Loucy (cell line): ENCODE measurements around the gene GLRA3.

Source experiments
- H2AFZ ChIP-seq: fragments of 200-600 bp; sonication (generic); 2 replicates; pipeline ENCODE4 v1.6.0; 2016; ENCODE audit warnings: antibody characterized with exemption, mild to moderate bottlenecking, low read length, moderate library complexity
- H3F3A ChIP-seq: fragments of 200-600 bp; 2 replicates; pipeline ENCODE4 v1.6.0; 2016; ENCODE audit warnings: antibody characterized with exemption, low read depth, mild to moderate bottlenecking
- H3K27me3 ChIP-seq: fragments of 200-600 bp; sonication (generic); 2 replicates; pipeline ENCODE4 v1.6.1; 2014; ENCODE audit warnings: low read length, mild to moderate bottlenecking; ENCODE audit not compliant: insufficient read depth, poor library complexity, severe bottlenecking
- H3K36me3 ChIP-seq: fragments of 200-600 bp; sonication (generic); 2 replicates; pipeline ENCODE4 v1.6.1; 2016; ENCODE audit warnings: low read length; ENCODE audit not compliant: insufficient read depth
- H3K4me1 ChIP-seq: fragments of 200-600 bp; sonication (generic); 2 replicates; pipeline ENCODE4 v1.5.1; 2014; ENCODE audit warnings: low read length, mild to moderate bottlenecking; ENCODE audit not compliant: insufficient read depth, poor library complexity, severe bottlenecking
- H3K4me2 ChIP-seq: fragments of 200-600 bp; sonication (generic); 2 replicates; pipeline ENCODE4 v1.6.0; 2014; ENCODE audit warnings: antibody characterized with exemption, low read length, low read depth, mild to moderate bottlenecking; ENCODE audit not compliant: poor library complexity, severe bottlenecking
- H3K4me3 ChIP-seq: fragments of 200-600 bp; sonication (generic); 2 replicates; pipeline ENCODE4 v1.5.1; 2014; ENCODE audit warnings: low read length, mild to moderate bottlenecking, mixed read lengths; ENCODE audit not compliant: poor library complexity, severe bottlenecking
- H3K79me2 ChIP-seq: fragments of 200-600 bp; sonication (generic); 2 replicates; pipeline ENCODE4 v1.6.1; 2014; ENCODE audit warnings: low read length; ENCODE audit not compliant: insufficient read depth
- H3K9ac ChIP-seq: fragments of 200-600 bp; sonication (generic); 2 replicates; pipeline ENCODE4 v1.6.0; 2014; ENCODE audit warnings: mild to moderate bottlenecking, low read depth, low read length, moderate library complexity; ENCODE audit not compliant: poor library complexity, severe bottlenecking
- H3K9me2 ChIP-seq: fragments of 200-600 bp; sonication (generic); replicated peaks from 2 replicates; pipeline ENCODE4 v1.6.1; 2016; ENCODE audit warnings: low read depth, low read length, mixed read lengths
- H3K9me3 ChIP-seq: fragments of 200-600 bp; sonication (generic); 2 replicates; pipeline ENCODE4 v1.6.1; 2014; ENCODE audit warnings: mild to moderate bottlenecking, antibody characterized with exemption, low read length, low read depth; ENCODE audit not compliant: insufficient read depth
- H4K20me1 ChIP-seq: fragments of 200-600 bp; sonication (generic); 2 replicates; pipeline ENCODE4 v1.6.0; 2014; ENCODE audit warnings: antibody characterized with exemption, low read length, mild to moderate bottlenecking; ENCODE audit not compliant: insufficient read depth, poor library complexity, severe bottlenecking
- EZH2phosphoT487 ChIP-seq: fragments of 200-600 bp; IDR thresholded peaks from 2 replicates; pipeline ENCODE4 v1.6.1; 2018; ENCODE audit warnings: antibody characterized with exemption, mild to moderate bottlenecking, moderate library complexity, borderline replicate concordance
- TF ChIP-seq, protein P1 (sequence below): fragments of 200-600 bp; sonication (generic); conservative IDR thresholded peaks from 2 replicates; pipeline ENCODE4 v1.5.1; 2014; ENCODE audit warnings: mild to moderate bottlenecking, antibody characterized with exemption, low read length

GLRA3 gene

GRCh38 chr4:174847801-174848427 is 18.9 kb upstream of the GLRA3 start:
- Histone ChIP-seq H3K9ac (no peak overlapping the region), H3K9me2 (no peaks in the 10 kb centered on the region), H2AFZ (no peak overlapping the region), H3K4me2 (no peak overlapping the region), H3K4me1 (no peaks in the 10 kb centered on the region), H3K27me3 (no peaks in the 10 kb centered on the region), H3K4me3 (no peak overlapping the region), H3F3A (no peaks in the 10 kb centered on the region), H3K79me2 (no peaks in the 10 kb centered on the region), H3K36me3 (no peaks in the 10 kb centered on the region), H4K20me1 (no peaks in the 10 kb centered on the region), H3K9me3 (no peaks in the 10 kb centered on the region)
- TF ChIP-seq EZH2phosphoT487, result no peak
- TF ChIP-seq, protein P1, sequence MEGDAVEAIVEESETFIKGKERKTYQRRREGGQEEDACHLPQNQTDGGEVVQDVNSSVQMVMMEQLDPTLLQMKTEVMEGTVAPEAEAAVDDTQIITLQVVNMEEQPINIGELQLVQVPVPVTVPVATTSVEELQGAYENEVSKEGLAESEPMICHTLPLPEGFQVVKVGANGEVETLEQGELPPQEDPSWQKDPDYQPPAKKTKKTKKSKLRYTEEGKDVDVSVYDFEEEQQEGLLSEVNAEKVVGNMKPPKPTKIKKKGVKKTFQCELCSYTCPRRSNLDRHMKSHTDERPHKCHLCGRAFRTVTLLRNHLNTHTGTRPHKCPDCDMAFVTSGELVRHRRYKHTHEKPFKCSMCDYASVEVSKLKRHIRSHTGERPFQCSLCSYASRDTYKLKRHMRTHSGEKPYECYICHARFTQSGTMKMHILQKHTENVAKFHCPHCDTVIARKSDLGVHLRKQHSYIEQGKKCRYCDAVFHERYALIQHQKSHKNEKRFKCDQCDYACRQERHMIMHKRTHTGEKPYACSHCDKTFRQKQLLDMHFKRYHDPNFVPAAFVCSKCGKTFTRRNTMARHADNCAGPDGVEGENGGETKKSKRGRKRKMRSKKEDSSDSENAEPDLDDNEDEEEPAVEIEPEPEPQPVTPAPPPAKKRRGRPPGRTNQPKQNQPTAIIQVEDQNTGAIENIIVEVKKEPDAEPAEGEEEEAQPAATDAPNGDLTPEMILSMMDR, result no peak

GRCh38 chr4:174835536-174835935 is 6.5 kb upstream of the GLRA3 start:
- H3K9ac ChIP-seq, result no peak overlapping the region
- H3K79me2 ChIP-seq, result no peaks in the 10 kb centered on the region
- H4K20me1 ChIP-seq, result no peaks in the 10 kb centered on the region
- TF ChIP-seq EZH2phosphoT487, result no peak
- TF ChIP-seq, protein P1, result no peak
- no peaks in the 10 kb centered on the region for H3K4me1 ChIP-seq
- no peak overlapping the region for H3K4me2 ChIP-seq
- no peaks in the 10 kb centered on the region for H3F3A ChIP-seq
- no peaks in the 10 kb centered on the region for H3K36me3 ChIP-seq
- no peaks in the 10 kb centered on the region for H3K9me2 ChIP-seq
- no peaks in the 10 kb centered on the region for H3K27me3 ChIP-seq
- H2AFZ ChIP-seq, result no peak overlapping the region
- H3K9me3 ChIP-seq, result no peaks in the 10 kb centered on the region
- H3K4me3 ChIP-seq, result no peak overlapping the region

- H3K9ac ChIP-seq, result no peak overlapping the region
- no peaks in the 10 kb centered on the region for H3K9me3 ChIP-seq
- no peak overlapping the region for H2AFZ ChIP-seq
- no peaks in the 10 kb centered on the region for H4K20me1 ChIP-seq
- no peaks in the 10 kb centered on the region for H3K36me3 ChIP-seq
- H3F3A ChIP-seq, result no peaks in the 10 kb centered on the region
- H3K4me2 ChIP-seq, result no peak overlapping the region
- H3K4me1 ChIP-seq, result no peaks in the 10 kb centered on the region
- H3K9me2 ChIP-seq, result no peaks in the 10 kb centered on the region
- H3K79me2 ChIP-seq, result no peaks in the 10 kb centered on the region
- TF ChIP-seq, protein P1, result no peak
- no peak for TF ChIP-seq EZH2phosphoT487
- no peak overlapping the region for H3K4me3 ChIP-seq
- H3K27me3 ChIP-seq, result no peaks in the 10 kb centered on the region
These were observed 5.4 kb upstream of the GLRA3 start for GRCh38 chr4:174834477-174834876.
